GM19035 (cell line): ENCODE results near the gene PHYHIPL.

Experiments used
- ATAC-seq: cut with Tn5 transposase; IDR thresholded peaks from one replicate; pipeline ENCODE4 v1.9.1; 2021; ENCODE audit not compliant: unreplicated experiment

PHYHIPL gene

DNA sequence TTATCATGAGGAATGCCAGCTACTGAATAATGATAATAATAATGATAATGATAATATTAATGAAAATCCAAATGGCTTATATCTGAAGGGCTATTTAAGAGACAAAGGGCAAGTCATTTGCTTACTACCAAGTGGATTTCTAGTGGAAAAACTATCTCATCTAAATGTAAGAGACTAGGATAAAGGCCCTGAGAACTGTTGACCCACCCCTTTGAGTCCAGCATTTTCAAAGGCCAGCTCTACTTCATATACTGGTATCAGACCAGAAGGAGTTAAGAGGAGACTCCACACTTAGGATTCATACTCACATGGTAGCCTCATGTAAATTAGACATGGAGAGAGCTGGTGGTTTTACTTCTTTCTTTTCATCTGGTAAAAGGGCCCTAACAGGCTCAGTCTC lies 76.0 kb downstream of the PHYHIPL start:
- no peak for ATAC-seq

DNA sequence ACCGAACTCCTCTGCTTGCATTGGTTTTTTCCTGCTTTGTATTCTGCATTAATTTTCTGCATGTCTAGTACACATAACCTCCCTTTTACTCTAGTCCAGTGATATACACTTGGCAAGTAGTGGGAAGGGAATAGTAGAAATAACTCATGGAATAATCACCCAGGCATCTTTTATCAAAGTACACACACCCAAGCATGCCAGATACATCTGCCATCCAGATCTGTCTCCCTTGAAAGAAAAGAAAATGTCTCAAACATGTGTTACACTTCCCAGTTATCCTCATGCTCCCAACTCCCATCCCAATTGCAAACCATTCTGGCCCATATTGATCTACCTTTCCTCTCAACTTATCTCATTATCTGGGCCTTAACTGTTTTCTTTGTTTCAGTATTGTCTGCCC lies 79.0 kb downstream of the PHYHIPL start:
- ATAC-seq: no peak

DNA sequence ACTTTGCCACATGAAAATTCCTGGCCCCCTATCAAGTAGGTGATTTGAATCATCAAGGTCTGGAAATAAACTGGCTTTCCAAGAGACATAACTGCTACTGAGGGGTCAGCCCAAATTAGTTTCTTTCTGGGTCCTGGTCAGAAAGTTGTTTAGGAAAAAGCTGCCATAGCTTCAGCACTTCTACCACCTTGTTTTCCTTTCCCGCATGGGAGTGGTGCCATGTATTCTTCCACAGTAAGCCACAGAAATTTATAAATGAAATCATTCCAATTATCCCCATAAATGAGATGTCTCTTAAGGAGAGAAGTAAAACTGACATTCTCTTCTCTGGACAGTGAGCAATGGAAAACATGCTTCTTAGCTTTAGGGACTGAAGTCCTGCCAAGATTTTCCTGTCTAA lies 80.8 kb downstream of the PHYHIPL start:
- no peak for ATAC-seq

DNA sequence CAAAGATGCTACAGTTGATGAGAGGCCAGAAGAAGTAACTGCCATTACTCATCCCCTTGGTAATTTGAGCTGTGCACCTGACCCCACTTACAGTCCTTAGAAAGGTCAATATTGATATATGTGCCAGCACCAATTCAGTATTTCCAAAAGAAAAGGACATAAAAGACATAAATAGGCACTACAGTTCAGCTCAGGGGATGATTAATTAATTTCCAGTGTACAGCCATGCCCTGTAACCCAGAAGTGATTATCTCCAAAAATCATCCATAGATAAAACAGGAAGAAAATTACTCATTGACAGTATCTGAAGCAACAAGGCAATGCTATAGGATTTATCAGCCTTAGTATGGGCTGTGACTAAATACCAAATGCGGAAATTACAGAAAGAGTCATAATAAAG lies 82.4 kb downstream of the PHYHIPL start:
- no peak for ATAC-seq

DNA sequence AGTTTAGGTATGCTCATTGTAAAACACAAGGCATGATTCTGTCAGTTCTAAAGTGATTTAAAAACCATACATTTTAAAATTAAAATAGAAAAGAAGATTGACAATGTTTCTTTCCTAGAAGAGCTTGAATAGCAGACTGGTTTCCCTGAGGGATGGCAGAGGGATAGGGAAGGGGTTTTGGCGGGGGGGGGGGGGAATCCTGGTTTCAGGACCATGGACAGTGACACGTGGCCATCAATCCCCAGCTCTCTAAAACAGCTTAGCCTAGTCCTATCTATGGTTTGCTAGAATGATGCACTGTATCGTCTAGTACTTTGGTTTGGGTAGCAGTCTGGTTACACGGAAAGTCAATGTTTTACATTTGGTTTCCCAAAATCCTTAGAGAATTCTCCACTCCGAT lies 88.7 kb downstream of the PHYHIPL start:
- no peak for ATAC-seq

DNA sequence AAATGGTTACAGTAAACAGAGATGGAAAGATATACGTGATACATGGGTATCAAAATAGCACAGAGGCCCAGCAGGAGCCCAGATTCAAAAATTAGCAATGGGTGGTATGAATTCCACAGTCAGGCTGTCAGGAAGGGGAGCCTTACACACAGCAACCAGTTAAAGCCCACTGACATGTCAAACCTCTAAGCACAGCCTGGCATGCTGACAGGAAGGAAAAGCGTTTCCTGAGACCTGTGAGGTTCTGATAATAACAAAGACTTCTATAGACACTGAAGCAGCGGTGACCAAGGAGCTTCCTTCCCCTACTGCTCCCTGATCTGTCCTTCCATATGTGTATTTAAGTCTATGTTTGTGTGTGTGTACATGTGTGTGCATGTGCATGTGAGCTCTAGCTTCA lies 89.9 kb downstream of the PHYHIPL start:
- no peak for ATAC-seq

DNA sequence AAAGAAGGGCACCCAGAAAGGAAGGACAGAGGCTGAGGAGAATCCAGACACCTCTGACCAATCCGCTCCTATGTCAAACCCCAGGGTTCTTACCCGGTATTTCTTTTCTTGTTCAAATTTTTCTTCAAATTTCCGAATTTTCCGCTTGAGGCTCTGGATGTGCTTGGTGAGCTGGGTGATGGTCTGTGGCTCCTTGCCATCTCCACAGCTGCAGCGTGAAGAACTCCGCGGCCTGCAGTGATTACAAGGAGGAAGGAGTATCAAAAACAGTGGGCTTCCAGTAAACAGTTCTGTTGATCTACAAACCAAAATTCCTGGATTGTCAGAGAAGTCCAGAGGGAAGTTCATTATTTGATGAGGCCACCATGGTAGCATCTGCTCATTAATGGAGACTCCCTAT lies 92.0 kb downstream of the PHYHIPL start:
- ATAC-seq: no peak

DNA sequence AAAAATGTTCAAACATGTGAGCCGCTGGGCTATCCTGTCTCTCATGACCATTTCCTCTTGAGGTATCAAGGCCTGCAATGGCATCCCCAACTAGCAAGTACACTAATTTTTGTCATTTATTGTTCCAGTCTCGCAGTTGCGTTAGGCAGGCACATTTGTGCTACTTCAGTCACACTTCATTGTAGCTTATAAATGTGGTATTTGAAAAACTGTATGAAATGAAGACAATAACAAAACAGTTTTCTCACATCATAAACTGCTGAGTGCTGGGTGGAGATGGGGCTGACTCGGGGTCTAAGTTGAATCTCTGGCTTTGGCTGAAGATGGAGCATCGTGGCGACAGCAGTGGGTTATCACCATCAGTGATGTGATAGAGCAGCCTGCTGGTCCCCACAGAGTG lies 93.2 kb downstream of the PHYHIPL start:
- ATAC-seq: no peak

DNA sequence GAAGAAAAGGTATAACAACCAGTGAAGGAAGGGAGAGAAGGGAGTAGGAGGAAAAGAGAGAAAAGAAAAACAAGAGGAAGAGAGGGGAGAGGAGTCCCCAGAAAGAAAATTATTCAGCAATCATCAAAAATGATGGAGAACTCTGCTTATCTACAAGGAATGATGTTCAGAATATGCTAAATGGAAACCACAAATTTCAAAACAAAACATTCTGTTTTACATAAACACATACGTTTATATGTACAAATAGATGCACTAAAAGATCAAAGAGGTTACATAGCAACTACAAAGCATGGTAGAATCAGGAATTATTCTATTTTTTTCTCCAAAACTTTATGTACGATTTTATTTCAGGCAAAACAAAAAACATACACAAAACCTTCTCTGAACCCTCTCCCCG lies 94.0 kb downstream of the PHYHIPL start:
- no peak for ATAC-seq

DNA sequence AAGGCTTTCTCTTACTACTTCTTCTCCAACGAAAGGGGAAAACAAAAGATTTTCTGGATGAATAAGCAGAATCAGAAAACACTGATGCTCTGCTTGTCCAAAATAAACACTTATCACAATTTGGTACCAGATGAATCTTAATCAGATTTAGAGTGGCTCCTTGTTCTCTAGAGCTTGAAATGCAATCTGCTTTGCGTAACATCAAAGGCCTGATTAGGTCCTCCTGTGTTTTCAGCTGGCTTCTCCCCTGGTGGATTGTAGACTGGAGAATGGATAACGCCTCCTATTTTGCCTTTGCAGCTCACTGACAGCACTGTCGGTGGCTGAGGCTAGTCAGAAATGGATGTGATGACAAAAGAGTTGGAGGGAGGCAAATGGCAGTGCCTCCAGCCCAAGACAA lies 94.7 kb downstream of the PHYHIPL start:
- ATAC-seq: no peak

DNA sequence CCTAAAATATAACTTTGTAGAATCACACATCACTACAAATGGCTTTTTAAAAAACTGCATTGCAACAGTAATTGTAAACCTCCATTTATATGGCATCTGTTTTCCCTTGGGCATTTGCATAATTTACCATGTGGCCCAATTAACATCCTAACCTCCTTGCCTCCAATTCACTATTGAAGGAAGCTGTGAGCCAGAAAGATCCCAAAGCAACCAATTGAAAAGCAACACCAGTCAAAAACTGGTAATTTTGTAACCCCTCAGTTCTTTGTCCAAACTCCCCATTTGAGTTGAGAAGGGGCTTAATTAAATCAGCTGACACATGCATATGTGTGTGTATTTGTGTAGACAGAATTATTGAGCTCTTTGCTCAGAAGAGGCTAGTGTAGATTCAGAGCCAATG lies 95.6 kb downstream of the PHYHIPL start:
- ATAC-seq: no peak

DNA sequence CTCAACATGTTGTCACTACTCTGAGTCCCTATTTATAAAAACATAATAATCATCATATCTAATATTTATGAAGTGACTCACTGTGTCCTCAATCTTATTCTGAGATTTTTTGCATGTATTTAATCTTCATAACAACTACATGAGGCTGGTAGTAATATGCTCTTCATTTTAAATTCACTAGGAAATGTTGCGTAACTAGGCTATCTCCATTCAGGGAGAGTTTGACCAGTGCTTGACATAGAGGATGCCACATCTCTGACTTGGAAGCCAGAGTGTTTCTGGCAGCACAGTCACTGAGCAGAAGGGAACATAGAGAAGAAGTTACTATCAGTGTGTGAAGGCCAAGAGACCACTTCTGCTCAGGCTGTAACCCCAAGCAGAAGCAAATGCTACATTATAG lies 97.0 kb downstream of the PHYHIPL start:
- ATAC-seq: no peak

DNA sequence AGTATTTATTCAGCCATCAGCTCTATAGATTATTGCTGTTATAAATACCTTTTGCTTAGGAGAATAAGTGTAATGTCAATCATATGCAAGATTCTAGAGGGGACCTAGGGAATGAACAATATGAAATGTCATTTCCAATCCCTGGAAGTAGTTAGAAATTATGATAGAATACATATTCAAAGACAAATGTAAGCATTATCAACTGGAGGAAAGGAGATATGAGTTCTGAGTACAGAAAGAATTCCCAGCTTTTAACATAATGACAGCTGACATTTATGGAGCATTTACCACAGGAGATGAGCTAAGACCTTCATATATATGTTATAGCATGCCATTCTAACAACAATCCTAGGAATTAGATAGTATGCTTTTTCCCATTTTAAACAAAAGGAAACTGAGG lies 99.7 kb downstream of the PHYHIPL start:
- ATAC-seq: no peak

DNA sequence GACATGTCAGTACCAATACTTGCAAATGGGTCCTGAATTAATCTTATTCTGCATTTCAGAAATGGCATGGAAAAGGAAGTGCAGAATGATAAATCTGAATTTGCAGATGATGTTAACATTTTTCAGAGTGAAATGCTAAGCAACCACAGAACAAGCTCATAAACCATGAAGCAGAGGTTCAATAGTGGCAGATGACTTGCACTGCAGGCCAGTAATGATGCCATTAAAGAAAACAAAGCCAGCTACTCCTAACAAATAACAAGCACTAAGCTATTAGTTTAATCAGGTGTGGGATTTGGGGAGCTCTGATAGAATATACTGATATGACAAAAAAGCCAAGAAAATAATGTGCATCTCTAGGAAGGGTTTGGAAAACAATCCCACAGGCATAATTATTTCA lies 100.5 kb downstream of the PHYHIPL start:
- no peak for ATAC-seq

DNA sequence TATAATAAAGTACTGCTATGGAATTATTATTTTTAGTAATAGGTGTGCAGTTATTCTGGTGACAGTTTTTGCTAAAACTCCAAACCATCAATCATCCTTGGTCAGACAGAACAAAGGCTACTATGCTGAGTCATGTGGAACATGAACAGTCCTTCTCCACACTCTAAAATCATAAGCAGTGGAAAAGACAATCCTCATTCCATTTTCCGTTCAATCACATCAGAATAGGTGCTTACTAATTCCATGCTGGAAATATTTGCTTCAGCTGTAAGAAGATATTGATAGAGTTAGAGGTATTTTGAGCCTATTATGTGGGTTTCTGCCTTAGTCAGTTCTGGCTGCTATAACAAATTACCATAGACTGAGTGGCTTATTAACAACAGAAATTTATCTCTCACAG lies 103.0 kb downstream of the PHYHIPL start:
- no peak for ATAC-seq

DNA sequence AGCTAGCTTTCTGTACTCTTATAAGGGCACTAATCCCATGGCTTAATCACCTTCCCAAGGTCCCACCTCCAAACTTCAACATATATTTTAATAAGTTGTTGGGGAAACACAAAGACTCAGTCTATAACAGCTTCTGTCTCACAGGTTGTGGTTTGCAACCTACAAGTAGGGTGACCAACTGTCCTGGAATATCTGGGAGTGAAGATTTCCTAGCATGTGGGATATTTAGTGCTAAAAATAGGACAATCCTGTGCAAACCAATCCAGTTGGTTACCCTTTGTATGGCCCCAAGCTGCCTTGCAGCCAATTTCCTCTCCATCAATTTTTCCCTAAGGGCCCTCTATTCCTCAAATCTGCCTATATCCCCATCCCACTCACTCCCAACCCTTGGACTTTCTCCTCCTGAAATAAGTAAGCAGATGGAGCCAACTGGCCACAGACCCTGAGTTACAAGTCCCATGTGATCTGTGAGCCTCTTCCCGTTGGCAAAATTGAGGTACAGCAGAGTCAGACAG lies 103.6 kb downstream of the PHYHIPL start:
- ATAC-seq: no peak

DNA sequence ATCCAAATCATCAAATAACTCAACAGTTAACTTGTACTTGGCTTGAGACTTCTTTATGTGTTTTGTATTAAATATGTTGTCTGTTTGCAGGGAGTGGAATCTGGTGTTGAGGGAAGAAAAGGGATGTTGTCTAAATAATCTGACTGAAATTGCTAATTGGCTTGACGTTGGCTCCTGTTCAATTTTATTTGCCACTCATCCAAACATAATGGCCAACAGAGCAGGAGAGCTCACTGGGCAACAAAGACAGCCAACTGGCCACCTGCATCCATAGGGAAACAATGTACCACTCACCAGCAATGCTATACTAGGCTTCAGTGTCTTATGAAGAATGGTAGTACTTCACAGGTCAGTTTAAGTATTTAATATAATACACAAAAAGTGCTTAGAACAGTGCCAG lies 105.4 kb downstream of the PHYHIPL start:
- no peak for ATAC-seq

DNA sequence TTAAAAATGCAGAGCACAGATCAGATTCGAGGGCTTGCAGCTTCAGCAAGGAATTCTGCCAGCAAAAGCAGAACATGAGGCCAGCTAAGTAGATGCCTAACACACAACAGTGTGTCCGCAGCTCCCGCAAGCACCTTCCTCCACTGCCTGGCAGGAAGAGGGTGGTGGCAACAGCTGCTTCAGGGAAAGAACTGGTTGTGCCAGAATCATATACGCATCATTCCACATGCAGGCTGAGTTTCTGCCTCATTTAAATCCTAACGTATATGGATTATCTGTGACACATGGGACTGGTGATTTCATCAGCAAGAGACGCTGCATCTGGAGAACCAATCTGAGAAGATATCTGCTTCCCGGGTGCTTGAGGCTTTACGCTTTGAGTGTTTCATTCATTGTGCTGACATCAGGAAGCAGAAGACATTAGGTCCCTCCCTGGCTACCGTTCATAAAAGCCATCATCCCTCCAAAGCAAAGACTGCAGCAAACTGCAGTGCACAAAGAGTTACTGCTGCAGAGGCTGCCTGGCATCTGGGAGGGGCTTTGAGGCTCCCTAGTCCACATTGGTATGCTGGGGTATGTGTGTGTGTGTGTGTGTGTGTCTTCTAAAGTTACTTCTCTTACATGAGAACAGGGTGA lies 107.1 kb downstream of the PHYHIPL start:
- no peak for ATAC-seq

DNA sequence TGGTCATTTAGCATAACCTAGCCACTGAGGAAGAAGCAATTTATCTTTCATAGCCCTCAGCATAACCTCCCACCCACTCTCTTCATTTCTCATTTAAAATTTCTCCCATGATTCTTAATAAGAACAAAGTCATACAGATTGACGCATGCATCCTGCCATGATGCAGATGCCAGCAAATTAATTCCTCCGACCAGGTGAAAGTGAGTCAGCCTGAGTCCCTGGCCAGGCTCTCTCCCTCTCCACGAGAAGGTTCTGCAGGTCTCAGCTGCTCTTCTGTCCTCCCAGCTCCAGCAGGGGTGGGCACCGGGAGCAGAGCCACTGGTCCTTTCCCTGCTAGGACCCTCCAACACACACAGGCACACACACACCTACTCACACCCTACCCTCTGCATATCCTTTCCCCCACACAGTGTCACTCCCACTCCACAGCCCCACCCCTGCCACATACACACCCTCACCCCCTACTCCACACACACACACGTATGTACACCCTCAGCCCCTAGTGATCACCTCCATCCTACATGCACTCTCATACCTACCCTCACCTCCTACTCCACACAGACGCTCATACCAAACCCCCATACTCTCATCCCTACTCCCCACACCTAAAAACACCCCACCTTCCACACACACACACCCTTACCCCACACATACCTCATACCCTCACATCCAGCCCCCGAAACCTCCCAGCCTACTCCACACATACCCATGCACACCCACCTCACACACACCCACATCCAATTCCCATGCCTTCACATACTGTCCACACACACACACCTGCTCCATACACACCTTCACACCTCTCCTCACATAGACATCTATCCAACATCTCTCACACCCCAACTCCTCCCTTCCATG lies 107.9 kb downstream of the PHYHIPL start:
- no peak for ATAC-seq

DNA sequence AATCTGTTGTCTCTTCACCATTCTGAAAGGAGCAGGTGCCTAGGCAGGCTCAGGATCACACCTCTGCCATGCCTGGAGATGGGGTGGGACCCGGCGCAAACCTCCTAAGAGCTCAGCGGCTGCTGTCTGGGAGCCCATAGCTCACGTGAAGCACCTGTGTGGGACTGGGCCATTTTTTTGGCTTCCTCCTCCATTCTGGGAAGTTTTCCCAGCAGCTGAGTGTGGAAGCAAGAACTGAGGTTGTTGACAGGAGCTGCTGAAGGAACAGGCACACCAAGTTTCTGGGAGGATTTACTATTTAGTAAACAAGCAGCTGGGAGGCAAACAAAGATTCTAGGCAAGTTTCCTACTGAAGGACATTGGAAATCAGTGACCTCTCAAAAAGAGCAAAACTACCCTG lies 108.6 kb downstream of the PHYHIPL start:
- ATAC-seq: no peak

DNA sequence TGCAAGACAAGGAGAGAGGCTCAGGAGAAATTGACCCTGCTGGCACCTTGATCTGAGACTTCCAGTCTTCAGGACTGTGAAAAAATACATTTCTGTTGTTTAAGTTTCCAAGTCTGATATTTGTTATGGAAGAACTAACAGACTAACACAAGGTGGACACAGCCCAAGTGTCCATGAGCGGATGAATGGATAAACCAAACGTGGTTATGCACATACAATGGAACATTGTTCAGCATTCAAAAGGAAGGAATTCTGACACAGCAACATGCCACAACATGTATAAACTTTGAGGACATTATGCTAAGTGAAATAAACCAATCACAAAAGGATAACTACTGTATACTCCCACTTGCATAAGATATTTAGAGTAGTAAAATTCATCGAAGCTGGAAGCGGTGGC lies 109.4 kb downstream of the PHYHIPL start:
- no peak for ATAC-seq

DNA sequence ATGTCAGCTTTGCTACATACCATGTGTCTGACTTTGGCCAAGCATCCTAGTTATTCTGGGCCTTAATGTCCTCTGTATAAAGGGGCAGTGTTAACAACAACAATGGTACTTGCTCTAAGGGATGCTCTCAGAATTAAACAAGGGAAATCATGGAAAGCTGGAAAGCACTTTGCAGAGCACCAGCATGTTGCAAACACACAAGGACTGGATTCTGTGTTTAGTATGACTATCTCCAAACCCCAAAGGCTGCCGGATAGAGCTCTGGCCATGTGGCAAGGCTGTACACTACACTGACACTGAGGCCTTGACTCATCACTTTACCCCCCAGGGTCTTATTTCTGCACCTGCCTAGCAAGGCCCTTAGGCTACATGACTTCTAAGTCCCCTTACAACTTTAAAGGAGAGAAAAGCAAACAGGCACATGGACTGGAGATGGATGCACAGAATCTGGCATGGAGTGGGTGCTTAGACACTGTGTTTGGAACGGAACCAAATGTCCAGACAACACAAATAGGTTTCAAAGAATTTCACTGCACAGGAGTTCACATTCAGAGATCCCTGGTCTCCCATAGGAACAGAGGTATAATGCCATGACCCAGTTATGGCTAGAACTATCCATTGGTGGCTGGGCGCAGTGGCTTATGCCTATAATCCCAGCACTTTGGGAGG lies 111.3 kb downstream of the PHYHIPL start:
- ATAC-seq: no peak
